LoVo (cell line): ENCODE results near the gene SARDH.
"Not testable (repeated sequence)": the region's sequence is repeated elsewhere in the genome, so short reads cannot be mapped to it uniquely, and the experiment has no call there.

Experiments used
- DNase-seq: peaks from one replicate; pipeline ENCODE4 v3.0.0-alpha.2; 2016; ENCODE audit warnings: low spot score

The SARDH gene

GRCh38 chr9:133632806-133633680 is 105.1 kb downstream of the SARDH start:
- DNase-seq = no peak

DNA sequence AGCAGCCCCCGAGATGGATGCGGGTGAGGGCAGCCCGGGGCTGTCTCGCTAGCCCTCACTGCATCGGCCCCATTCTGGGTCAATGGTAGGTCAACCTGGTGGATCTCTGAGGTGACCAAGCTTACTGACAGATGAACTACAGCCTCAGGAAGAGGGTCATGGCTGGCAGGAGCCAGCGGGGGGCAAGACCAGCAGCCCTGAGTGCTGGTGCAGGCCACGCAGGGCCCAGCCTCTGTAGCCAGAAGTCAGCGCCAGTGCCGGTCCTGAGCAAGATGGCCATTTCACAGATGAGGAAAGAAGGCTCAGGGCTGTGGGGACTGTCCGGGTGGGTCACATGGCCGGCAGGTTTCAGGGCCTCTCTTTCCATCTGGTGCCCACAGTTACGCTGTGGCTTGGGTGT is 107.0 kb downstream of the SARDH start:
- no peak for DNase-seq

DNA sequence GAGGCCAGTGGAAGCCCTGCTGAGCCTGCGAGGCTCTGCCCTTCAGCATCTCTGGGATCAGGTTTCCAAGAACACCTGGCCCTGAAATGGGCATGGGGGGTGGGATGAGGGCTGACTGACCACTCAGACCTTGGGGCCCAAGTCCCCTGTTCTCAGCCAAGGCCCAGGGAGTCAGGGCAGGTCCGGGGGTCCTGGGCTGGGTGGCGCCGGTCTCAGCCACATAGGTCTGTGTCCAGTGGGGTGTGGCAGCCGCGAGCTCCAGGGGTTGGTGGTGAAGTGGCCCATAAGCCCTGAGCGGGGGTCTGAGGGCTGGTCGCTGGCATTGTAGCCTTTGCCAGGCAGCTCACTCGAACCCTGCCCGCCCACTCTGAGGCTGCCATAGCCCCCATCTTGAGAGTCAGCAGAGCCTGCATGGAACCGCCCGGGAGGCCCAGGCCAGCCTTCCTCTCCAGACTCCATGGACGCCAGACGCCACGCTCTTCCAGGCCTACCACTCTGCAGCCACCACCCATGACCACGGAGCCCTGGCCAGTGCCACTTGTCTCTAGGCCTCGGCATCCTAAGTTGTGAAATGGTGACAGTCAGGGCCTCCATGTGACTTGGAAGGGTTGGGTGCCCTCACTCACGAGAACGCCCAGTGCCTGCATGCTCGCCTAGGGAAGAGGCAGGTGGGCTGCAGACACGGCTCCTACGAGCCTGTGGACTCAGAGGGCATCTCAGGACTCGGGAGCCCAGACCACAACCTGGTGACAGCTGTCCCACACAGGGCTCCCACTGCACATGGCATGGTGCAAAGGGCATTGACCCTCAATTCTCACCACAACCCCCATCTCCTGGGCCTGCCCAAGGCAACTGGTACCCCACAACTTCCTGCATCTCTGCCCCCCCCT is 108.7 kb downstream of the SARDH start:
- no peak for DNase-seq

- no peak for DNase-seq
Observed at GRCh38 chr9:133628766-133629165, 109.4 kb downstream of the SARDH start.

GRCh38 chr9:133627341-133627740 is 110.8 kb downstream of the SARDH start:
- no peak for DNase-seq

- DNase-seq = not testable (repeated sequence)
Observed at GRCh38 chr9:133626008-133626407, 112.1 kb downstream of the SARDH start.

DNA sequence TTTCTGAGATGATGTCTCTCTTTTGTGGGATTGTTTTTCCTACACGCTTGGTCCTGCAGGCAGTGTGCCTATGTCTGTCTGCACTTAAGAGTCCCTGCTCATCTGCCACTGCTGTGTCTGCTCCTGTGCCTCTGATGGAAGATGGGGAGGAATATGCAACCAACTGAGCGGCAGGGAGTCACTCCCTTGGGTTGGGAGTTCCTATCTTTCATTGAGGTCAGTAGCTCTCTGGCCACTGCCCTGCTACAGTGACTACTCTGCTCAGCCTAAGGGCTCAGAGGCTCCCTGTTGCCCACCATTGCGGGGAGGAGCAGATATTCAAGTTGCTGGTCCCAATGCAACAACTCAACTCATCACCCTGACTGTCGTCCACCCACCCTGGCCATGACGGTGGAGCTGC is 115.6 kb downstream of the SARDH start:
- no peak for DNase-seq

- no peak for DNase-seq
Observed at GRCh38 chr9:133621725-133622267, 116.4 kb downstream of the SARDH start.

DNA sequence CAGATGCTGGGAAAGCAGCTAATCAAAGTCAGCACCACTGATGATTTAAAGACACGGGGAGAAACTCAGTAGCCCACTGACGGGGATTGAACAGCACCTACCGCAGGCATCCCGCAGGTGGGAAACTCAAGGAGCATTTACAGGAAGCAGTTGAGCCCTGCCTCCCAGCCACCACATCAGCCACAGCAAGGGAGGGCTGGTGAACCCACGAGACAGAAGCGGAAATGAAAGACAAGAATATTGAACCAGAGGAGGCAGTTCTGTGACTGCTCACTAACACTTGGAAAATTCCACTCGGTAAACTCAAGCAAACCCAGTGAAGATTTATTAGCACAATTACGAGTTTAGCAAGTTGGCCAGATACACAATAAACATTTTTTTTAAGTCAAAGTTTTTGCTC is 118.4 kb downstream of the SARDH start:
- no peak for DNase-seq

DNA sequence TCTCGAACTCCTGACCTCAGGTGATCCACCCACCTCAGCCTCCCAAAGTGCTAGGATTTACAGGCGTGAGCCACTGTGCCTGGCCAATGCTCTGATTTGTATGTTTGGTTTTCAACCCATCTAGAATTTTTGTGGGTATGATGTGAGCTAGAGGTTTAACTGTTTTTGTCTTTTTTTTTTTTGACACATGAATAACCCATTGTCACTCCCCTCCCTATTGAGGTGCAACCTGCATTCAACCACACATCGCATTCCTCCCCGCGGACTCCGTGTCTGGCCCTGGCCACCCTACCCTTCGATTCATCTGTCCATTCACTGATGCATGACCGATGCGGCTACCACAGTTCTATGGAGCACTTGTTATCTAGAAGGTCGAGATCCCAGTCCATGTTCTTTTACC is 119.4 kb downstream of the SARDH start:
- DNase-seq = no peak

DNA sequence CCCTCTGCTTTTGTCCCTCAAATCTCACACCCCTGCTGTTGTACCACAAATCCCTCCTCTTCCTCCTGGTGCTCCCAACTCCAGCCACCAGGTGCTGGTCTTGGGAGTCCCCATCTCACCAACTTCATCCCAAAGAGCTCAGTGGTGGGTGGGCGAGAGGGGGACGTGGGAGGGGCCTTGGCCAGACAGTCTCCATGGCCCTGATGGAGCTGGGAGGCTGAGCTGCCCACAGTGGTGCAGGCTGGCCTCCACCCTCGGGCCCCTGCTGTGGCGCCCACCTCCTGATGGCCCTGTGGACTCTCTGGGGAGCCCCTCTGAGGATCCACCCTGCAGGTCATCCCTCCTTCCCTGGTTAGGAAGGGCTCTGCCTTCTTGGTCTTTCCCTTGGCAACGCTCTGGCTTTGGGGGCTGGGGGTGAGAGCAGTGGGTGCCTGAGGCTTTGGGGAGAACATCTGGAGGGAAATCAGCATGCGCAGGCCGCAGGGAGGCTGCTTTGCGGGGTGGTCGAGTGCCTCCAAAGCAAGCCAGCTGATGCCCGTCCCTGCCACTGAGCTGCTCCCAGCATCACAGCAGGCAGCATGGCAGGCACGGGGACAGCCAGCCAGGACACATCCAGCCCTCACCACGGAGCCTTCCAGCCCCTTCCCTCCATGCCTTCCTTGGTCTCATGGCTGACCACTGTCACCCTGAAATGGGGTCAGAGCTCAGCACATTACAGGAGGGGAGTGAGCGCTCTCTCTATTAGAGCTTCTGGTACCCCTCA is 121.3 kb downstream of the SARDH start:
- DNase-seq = no peak

DNA sequence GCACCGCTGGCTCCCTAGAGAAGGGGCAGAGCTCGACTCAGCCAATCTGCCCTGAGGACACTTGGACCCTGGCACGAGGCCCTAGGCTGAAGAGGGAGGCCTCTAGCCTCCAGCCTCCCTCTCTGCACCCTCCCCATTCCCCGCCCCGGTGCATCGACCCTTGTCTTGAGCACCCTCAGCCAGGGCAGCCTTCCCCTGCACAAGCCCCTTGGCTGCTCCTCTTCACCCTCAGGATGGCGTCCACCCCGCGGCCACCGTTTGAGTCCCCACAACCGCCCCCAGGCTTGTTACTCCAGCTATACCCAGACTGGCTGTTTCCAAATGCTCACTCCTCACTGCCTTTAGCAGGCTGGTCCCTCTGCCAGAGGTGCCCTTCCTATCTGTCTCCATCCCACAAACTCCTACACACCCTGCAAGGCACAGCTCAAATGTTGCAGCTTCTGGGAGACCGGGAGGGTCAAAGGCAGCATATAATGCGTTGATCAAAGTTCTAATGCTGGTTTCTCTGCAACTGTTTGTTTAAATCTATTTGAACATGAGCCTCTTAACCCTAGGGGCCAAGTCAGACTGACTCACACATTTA is 122.5 kb downstream of the SARDH start:
- no peak for DNase-seq

DNA sequence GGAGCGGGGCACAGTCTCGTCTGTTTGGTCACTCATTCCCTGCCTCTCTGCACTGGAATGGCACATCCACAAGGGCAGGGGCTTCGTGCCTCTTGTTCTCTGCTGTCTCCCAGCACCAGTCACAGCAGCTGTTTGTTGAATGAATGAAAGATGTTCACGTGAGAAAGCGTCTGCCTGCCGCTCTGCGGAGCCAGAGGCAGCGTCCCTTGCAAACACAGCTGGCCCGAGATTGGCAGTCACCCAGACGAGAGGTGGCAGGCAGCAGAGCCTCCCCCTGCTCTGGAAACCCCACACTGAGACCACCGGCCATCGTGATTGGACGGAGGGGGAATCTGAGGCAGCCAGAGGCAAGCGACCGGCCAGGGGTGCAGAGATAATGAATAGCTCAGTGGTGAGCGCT is 123.0 kb downstream of the SARDH start:
- no peak for DNase-seq

DNA sequence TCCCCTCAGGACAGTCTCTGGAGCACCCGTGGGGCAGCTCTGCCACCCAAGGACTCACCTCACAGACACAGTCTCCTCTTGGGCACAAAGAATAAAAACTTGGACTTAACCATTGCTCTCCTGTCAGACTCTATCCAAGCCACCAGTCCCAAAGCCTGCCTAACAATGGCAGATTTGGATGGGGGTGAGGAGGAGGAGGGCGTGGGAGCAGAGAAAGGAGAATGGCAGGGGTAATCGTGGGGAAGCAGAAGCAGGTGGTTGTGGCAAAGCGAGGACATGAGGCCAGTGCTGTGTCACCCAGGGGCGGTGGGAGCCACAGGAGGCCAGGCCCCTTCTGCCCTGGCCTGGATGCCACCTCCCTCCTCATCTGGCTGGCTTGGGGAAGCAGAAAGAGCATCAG is 123.5 kb downstream of the SARDH start:
- no peak for DNase-seq

DNA sequence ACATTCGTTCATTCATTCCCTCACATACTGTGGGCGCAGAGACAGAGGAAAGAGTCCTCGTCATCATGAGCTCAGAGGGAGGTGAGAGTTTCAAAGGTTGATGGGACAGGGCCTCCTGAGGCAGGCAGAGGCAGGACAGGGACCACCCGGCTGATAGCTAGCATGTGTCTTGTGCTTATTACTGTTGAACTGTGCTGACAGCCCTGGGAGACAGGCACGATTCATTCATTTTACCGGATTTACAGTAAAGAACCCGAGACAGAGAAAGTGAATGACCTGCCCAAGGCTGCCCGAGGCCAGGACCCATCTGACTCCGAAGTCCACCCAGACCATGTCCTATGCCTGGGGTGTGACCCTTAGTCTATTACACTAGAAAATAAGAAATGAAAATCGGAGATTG is 124.1 kb downstream of the SARDH start:
- no peak for DNase-seq
